Bone marrow (tissue), 2 donors: ENCODE results near the gene WDR64.
"Not testable (repeated sequence)": the region's sequence is repeated elsewhere in the genome, so short reads cannot be mapped to it uniquely, and the experiment has no call there.

Experiments used
- DNase-seq, 2 donors: peaks; one replicate each; lab custom pipeline; 2025; lab: John Stamatoyannopoulos, UW

The WDR64 gene

GRCh38 chr1:241701483-241702295 lies 49.6 kb downstream of the WDR64 start:
- DNase-seq, result no peak

GRCh38 chr1:241702442-241703373 lies 50.6 kb downstream of the WDR64 start:
- DNase-seq, result no peak

GRCh38 chr1:241703739-241704138 lies 51.7 kb downstream of the WDR64 start:
- DNase-seq, result not testable (repeated sequence)

- no peak for DNase-seq
These were observed 54.2 kb downstream of the WDR64 start for GRCh38 chr1:241706257-241706656.

GRCh38 chr1:241706967-241707366 lies 54.9 kb downstream of the WDR64 start:
- DNase-seq, result no peak

GRCh38 chr1:241707442-241707841 lies 55.4 kb downstream of the WDR64 start:
- no peak for DNase-seq

- DNase-seq, result no peak
These were observed 59.2 kb downstream of the WDR64 start for GRCh38 chr1:241711326-241711725.

- no peak for DNase-seq
These were observed 61.2 kb downstream of the WDR64 start for GRCh38 chr1:241713316-241713715.

- DNase-seq, result no peak
These were observed 62.5 kb downstream of the WDR64 start for GRCh38 chr1:241714321-241715218.

GRCh38 chr1:241715435-241715834 lies 63.4 kb downstream of the WDR64 start:
- DNase-seq, result no peak

GRCh38 chr1:241715956-241716355 lies 63.9 kb downstream of the WDR64 start:
- DNase-seq, result no peak

- DNase-seq, result no peak
These were observed 65.0 kb downstream of the WDR64 start for GRCh38 chr1:241716915-241717656.

GRCh38 chr1:241717975-241718374 lies 65.9 kb downstream of the WDR64 start:
- DNase-seq, result no peak

GRCh38 chr1:241721011-241721410 lies 68.9 kb downstream of the WDR64 start:
- DNase-seq, result no peak

GRCh38 chr1:241722947-241723346 lies 70.9 kb downstream of the WDR64 start:
- no peak for DNase-seq

- no peak for DNase-seq
These were observed 72.8 kb downstream of the WDR64 start for GRCh38 chr1:241724741-241725356.

- no peak for DNase-seq
These were observed 78.0 kb downstream of the WDR64 start for GRCh38 chr1:241730031-241730430.

- no peak for DNase-seq
These were observed 81.8 kb downstream of the WDR64 start for GRCh38 chr1:241733899-241734298.

GRCh38 chr1:241734533-241734932 lies 82.5 kb downstream of the WDR64 start:
- DNase-seq, result no peak

- DNase-seq, result not testable (repeated sequence)
These were observed 83.4 kb downstream of the WDR64 start for GRCh38 chr1:241735493-241735926.

- DNase-seq, result no peak
These were observed 84.3 kb downstream of the WDR64 start for GRCh38 chr1:241736387-241736786.
